HS-5 (cell line): ENCODE results near the gene PLCXD3.
A peak's percentile ranks its signal among the peaks of the same experiment; 100 is the strongest.

Source experiments
- DNase-seq: peaks from one replicate; pipeline ENCODE4 v3.0.0-alpha.2; 2012; ENCODE audit warnings: low read depth

Gene PLCXD3

DNA sequence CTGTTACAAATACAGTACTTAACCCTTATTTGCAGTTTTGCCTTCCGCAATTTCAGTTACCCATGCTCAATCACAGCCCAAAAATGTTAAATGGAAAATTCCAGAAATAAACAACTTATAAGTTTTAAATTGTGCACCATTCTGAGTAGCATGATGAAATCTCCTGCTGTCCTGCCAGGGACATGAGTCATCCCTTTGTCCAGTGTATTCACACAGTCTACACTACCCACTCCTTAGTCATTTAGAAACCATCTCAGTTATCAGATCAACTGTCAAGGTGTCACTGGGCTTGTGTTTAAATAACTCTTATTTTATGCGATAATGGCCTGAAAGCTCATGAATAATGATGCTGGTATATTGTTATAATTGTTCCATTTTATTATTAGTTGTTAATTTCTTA, 95.8 kb downstream of the PLCXD3 start:
- peak; percentile 91 for DNase-seq

DNA sequence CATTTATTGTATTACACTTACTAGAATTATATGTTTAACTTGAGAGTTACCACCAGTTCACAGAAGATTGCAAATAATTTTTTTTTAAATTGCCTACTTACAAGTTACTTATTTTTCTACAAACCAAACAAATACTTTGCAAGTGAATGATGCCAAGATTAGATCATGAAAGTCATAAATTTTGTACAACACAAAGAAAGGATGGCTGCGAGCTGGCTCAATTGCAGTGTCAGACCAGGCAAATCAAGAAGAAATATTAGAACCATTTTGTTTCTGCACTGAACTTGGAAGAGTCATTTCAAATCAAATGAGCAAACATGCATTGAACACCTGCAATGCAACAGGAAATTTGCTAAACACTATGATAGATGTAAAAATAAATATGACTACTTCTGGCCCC, 97.3 kb downstream of the PLCXD3 start:
- no peak for DNase-seq

DNA sequence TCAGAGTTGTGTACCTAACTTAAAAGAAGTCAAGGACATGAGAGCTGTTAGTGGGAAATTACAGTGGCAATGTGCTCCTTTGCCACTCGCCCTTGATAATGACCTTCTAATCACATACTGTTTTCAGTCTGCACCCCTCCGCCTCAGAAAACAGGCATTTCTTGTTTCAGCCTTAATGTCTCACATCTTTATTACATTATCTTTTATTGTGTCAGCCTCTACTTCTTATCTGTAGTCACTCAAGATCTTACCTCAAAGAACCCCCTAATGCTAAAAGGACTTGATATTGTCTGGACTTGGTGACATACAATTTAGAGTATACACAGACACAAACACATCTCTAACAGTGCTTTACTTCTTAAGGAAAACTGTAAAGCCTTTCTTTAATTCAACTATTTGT, 97.9 kb downstream of the PLCXD3 start:
- DNase-seq, result no peak

DNA sequence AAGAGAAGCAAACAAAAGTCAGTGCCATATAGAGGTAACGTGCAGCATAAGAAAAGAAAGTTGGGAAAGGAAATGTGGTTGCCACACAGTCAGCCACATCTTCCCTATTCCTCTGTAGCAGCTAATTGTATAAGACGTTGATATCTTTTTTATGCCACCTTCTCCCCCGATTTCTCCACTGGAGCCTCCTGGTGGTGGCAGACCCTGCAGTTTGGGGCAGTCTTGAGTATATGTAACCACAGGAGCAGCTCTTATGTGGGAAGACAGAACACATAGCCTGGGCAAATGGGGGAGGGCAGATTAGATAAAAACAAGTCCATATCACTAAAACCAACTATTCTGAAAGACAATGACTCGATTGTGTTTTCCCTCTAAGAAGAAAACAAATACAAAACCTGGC, 99.7 kb downstream of the PLCXD3 start:
- DNase-seq, result no peak

DNA sequence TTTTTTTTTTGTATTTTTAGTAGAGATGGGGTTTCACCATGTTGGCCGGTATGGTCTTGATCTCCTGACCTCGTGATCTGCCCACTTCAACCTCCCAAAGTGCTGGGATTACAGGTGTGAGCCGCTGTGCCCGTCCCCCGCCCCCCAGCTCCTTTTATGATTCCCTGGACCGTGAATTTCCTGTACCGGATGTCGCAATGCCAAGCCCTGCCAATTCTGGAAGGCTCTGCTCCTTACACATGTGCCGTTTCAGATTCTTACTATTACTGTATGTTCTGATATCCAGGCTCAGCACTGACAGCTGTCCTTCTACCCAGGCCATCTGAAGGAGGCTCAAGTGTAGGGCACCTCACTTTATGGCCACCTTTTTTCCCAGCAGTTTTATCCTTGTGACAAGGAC, 100.1 kb downstream of the PLCXD3 start:
- no peak for DNase-seq

DNA sequence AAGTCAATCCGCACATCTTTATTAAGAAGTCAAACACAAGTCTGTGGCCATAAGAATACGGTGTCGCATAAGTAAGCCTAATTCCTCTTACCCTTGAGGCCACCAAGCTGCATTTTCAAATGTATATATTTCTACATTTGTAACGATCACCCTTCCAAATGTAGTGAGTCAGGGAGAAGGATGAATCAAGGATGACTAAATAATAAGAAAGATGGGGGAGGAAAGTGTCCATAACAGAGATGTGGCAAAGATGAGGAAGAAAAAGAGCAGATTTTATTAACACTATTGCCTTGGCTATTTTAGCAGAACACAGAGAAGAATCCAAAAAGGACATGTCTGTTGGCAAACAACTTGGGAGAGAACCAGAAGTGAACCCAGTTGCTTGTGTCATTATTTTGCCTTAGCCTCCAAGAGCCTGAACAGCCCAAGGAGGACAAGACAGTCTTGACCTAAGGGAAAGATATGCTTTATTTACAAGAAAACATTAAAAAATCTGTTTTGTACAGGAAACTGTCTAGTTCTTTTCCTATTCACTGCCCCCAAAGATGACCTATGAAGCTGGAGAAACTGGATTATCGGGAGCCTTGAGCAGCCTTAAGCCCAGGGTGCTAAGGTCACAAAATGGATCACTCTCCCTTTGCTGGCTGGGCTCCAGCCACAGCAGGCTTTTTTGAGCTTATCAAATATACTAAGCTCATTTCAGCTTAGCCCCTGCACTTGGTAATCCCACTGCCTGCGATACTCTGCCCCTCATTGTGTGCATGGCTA, 101.5 kb downstream of the PLCXD3 start:
- peak; percentile 78 for DNase-seq

DNA sequence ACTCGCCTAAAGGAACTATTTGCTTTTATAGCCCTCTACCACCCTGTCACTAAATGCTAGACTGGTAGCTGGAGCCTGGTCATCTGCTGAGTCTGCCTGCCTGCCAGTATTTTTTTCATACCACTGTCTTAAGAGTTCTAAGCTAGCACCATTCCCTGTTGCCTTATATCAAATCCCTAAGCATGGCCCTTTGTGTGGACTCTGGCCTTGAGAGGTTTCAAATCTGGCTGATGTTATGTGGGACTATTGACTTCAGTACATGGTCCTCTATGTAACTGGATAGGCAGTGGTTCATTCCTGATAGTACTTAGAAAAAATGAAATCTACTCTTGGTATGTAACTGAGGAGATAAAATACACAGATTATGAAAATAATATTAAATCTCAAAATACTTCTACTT, 103.5 kb downstream of the PLCXD3 start:
- DNase-seq, result no peak

DNA sequence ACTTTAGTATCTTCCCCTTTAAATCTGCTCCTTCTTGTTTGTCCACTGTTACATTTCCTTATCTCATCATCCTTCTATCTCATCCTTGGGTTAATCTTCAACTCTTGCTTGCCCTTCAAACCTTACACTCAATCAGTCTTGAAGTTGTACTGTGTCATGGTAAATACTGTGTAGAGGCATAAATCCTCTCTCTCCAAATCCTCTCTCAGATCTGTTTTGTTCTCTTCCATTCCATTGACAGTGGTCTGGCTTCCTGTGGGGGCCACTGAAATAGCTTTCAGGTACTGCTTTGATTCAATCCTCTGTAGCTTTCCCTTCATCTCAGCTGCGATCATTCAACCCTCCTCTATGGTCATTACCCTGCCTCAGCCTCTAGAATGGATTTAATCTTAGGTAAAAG, 104.0 kb downstream of the PLCXD3 start:
- no peak for DNase-seq

DNA sequence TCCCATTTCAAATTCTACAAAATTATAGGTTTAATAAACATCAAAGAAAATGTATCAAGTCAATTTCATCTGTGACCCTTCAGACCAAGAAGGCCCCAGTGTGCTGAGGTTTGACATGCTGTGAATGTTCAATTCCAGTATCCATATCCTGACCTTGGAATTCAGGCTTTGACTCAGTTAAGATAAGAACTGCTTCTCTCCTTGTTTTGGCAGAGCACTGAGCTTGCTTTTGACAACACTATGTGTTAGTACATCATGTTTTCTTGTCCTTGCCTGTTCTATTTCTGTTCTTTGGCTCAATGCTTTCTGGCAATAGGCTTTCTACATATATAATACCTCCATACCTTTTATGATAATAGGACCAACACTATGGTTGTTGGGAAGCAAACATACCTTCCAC, 105.6 kb downstream of the PLCXD3 start:
- DNase-seq, result no peak

DNA sequence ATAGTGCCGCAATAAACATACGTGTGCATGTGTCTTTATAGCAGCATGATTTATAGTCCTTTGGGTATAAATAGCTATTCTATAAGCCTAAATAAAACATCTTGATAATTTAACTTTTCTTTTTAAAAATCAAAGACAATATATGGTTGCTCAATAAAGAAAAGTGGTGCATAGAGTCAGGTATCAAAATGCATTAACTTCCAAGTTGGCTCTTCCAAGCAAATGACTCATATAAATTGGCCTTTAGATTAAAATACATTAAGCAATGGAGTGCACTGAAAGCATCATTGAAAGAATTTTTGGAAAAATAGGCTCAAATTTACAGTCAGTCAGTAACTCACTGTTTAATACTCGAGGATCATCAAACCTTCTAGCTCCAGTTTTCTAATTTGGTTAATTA, 106.6 kb downstream of the PLCXD3 start:
- DNase-seq, result no peak

DNA sequence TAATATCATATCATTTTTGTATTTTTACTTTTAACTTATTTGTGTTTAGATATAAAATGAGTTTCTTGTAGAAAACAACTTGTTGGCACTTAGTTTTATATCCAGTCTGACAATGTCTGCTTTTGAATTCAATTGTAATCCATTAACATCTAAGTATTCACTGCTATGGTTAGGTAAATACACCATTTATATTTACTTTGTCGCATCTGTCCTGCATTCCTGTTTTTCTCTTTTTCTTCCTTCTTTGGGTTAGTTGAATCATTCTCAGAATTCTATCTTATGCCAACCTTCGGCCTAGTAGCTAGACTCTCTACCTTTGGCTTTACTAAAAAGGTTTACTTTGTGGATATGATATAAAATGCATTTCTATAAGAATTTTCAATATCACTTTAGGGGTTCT, 107.6 kb downstream of the PLCXD3 start:
- no peak for DNase-seq

DNA sequence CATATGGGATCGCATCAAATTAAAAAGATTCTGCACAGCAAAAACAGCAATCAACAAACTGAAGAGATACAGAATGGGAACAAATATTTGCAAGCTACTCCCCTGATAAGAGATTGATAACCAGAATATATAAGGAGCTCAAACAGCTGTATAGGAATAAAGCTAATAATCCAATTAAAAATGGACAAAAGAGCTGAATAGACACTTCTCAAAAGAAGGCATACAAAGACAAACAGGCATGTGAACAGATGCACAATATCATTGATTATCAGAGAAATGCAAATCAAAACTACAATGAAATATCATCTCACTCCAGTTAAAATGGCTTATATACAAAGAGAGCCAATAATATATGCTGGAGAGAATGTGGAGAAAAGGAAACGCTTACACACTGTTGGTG, 110.6 kb downstream of the PLCXD3 start:
- DNase-seq, result no peak

DNA sequence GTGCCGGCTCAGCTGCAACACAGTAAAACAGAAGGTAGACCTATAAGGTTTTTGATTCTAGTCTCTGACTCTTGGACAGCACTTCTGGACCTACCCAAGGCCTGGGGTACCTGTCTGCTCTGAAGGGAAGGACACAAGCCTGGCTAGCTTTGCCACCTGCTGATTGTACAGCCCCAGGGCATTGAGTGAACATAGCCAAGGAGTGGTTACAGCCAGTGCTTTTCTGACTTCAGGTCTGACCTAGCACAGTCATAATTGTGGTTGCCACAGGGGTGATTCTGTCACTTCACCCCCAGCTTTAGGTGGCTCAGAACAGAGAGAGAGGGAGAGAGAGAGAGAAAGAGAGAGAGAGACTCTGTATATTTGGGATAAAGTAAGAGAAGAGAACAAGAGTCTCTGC, 118.4 kb downstream of the PLCXD3 start:
- no peak for DNase-seq

DNA sequence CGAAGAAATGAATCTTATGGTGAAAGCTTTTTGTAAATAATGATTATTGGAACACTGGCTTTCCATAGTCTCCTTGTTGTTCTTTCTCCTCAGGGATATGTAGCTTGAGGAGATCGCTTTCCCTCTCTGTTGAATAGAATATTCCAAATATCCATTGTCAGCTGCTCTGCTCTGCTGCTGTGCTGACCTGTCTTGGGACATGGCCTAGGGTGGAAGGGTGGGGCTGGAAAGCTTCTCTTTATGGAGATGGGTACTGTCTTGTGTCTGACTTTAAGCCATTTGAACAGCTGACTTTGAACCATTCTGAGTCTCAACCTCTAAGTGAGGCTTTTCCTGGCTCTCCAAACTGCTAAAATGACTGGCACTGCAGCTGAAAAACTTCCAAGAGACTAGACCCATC, 135.8 kb downstream of the PLCXD3 start:
- DNase-seq, result no peak

DNA sequence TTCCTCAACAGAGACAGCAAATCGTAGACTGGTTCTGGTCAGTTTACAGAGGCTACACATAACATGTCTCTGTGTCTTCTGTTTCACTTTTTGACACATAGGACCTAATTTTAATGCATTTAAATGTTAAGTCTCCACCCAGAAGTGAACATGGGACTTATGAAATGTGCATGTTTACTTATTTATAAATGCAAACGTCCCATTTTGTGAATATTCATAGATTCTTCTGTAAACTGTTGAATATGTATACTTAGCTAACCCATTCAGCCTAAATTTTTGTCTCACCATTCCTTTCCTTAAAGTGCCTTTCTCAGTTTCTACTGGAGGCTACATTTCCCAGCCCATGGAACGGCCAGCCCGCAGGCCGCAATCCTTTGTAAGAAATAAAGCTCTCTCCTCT, 137.2 kb downstream of the PLCXD3 start:
- DNase-seq, result no peak

DNA sequence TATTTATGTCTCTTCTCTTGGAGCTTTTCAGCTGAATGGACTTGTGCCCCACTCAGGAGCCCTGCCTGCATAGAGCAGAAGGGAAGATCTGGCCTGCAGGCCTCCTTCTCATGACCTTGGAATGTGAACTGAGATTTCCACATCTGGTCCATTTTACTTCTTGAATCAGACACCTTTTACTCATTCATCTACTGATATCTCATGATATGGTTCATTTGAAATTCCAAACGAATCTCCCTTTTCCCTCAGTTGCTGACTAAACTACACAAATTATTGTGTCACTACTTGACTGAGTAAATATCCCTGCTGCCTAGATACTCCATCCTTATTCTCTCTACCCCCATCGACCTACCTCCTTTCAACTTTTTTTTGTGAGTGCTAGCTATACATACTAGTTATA, 138.7 kb downstream of the PLCXD3 start:
- peak; percentile 86 for DNase-seq

DNA sequence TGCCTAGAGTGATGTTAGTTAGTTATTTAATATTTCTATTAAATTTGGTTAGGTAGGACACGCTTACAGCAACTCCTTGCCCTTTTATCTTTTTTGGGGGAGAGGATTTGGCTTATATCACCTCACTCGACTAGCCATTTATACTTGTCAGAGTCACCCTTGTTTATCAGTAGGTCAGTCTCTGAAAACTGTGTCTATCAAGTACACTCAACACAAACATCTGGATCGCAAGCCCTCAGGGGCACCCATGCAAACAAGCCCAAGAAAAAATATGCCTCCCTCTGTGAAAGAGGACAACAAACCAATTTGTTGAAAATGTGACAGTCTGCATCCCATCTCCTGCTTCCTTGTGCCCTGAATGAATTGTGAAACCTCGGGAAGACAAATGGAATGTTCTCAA, 139.9 kb downstream of the PLCXD3 start:
- no peak for DNase-seq

DNA sequence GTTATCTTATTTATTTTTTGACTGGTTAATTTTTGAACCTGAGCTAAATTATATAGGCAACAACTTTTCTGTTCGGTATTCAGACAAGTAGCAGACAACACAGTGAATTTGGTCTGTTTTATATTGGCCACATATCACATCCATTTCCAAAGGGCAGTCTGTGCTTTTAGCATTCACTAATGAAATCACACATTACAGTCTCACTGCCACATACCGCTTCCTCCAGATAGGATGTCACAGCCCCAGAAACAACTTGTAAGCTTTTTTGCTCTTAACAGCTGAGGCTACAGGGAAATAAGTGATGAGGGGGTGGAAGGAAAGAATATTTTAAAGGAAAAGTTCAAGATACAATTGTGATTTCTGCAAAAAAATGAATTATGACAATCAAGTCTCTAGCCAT, 140.6 kb downstream of the PLCXD3 start:
- DNase-seq, result no peak

DNA sequence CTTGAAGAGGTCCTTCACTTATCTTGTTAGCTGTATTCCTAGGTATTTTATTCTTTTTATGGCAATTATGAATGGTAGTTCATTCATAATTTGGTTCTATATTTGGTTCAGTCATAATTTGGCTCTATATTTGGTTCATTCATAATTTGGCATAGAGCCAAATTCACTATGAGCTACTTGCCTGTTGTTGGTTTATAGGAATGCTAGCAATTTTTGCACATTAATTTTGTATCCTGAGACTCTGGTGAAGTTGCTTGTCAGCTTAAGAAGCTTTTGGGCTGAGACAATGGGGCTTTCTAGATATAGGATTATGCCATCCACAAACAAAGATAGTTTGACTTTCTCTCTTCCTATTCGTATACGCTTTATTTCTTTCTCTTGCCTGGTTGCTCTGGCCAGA, 142.2 kb downstream of the PLCXD3 start:
- DNase-seq, result no peak

DNA sequence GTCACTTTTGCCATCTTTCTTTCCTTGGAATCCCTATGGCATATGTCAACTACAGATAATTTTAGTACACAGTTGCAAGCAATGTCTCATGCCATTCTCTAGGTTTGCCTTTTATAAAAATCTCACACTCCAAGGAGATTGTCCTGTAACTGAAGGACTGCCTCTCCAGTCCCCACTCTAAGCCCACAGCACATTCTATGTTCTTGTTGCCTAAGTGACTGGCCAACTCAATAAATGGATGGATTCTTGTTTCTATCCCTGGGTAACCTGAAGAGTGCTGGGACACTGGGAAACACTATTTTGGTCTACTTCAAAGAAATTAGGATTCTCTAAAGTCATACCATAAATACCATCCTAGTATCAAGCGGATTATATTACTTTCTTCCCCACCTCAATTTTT, 145.0 kb downstream of the PLCXD3 start:
- no peak for DNase-seq

DNA sequence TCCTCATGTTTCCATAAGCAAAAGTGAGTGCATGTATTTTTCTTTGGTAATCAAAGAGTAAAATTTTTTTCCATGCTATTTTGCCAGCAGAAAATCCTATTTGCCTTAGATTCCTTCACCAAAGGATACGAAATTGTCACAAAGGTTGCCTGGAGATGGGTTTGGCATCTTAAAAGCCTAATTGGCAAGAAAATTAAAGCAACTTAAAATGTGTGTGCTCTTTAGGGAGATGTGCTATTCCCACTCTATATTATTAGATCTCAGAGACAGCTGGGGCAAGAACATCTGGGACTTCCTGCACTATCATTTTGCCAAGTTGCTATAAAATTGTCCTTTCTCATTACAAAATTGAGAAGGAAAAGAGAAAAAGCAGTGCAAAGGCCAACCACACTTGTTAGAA, 146.1 kb downstream of the PLCXD3 start:
- DNase-seq, result no peak

DNA sequence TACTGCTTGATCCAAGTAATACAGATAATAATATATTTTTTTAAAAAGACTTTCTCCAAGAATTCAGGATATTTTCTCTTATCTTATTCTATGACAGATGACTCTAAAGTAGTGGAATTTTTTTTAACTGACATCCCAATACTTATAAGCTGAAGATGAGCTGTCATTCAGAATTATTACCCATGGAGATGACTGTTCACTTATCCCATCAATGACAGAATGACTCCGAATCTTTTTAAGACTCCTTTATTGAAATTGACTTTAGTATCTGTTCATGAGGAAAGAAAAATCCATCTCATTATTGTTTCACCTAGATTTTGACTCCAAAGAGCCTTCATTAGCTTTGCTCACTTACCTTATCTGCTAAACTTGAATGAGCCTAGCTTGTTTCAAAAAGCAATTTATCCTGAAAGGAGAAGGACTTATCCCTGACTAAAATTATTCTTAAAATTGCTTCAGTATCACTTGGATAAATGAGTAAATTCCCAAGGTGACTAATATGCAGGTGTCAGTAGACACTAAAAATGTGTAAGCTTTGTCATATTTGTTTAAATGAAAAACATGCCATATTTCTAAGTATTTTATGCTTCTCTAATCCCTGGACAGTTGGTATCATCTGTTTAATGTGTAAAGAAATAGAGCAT, 146.9 kb downstream of the PLCXD3 start:
- DNase-seq, result no peak

DNA sequence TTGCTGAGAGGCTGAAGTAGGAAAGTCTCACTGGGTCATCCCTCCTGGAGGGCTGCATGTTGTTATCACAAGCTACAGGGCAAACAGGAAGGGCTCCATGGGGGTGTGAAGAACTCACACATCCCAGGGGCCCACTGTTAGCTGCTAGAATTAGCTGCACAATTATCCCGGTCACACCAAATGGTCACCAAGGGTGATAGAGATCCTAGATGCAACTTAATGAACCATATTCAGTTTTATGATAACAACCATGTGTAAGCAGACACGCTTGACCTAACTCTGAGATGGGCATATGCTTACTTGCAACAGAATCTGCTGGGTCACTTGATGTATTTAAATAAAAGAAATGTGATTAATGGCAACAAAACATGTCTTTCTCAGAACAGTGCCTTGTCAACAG, 153.6 kb downstream of the PLCXD3 start:
- no peak for DNase-seq

DNA sequence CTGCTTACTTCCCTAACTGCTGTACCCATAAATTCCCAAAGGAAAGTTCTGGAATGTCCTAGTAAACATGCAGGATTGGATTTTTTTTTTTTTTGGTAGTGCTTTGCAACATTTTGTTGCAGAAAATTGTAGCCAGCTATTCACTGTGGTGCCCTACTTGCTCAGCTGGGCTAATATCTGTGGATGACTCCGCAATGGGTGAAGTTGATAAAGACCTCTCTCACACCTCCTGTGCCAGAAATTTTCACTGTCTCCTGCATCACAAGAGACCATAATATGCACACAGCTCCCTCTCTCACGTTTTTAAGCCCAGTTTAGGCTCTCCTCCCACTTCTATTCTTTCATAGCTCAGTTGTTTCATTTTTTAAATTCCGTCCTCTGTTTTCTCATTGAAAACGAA, 160.6 kb downstream of the PLCXD3 start:
- no peak for DNase-seq
